HG02970 (cell line): ENCODE data around the gene CHML.
A peak's percentile ranks its signal among the peaks of the same experiment; 100 is the strongest.

Experiments used
- ATAC-seq: cut with Tn5 transposase; IDR thresholded peaks from one replicate; pipeline ENCODE4 v1.9.1; 2021; ENCODE audit warnings: mild to moderate bottlenecking, moderate library complexity, moderate number of reproducible peaks; ENCODE audit not compliant: unreplicated experiment, low FRiP score

The CHML gene

GRCh38 chr1:241624935-241625334 is 15.2 kb downstream of the CHML start:
- ATAC-seq = no peak

- ATAC-seq = no peak
Measured at GRCh38 chr1:241622669-241623068, 17.5 kb downstream of the CHML start.

- no peak for ATAC-seq
Measured at GRCh38 chr1:241617426-241617825, 22.7 kb downstream of the CHML start.

GRCh38 chr1:241615043-241615974 is 24.9 kb downstream of the CHML start:
- ATAC-seq = no peak

GRCh38 chr1:241614572-241614971 is 25.6 kb downstream of the CHML start:
- no peak for ATAC-seq

GRCh38 chr1:241614144-241614543 is 26.0 kb downstream of the CHML start:
- ATAC-seq = no peak

GRCh38 chr1:241612533-241613477 is 27.4 kb downstream of the CHML start:
- no peak for ATAC-seq

GRCh38 chr1:241611736-241612135 is 28.4 kb downstream of the CHML start:
- no peak for ATAC-seq

GRCh38 chr1:241611063-241611462 is 29.1 kb downstream of the CHML start:
- no peak for ATAC-seq

GRCh38 chr1:241610056-241610815 is 29.9 kb downstream of the CHML start:
- ATAC-seq = no peak

- ATAC-seq = no peak
Measured at GRCh38 chr1:241608379-241609033, 31.7 kb downstream of the CHML start.

- no peak for ATAC-seq
Measured at GRCh38 chr1:241607497-241607896, 32.7 kb downstream of the CHML start.

- ATAC-seq = no peak
Measured at GRCh38 chr1:241606544-241606943, 33.6 kb downstream of the CHML start.

GRCh38 chr1:241605146-241605805 is 34.9 kb downstream of the CHML start:
- ATAC-seq = no peak

GRCh38 chr1:241603731-241604245 is 36.4 kb downstream of the CHML start:
- no peak for ATAC-seq

- peak; percentile 62 for ATAC-seq
Measured at GRCh38 chr1:241600496-241600901, 39.7 kb downstream of the CHML start.

GRCh38 chr1:241598249-241598648 is 41.9 kb downstream of the CHML start:
- ATAC-seq = no peak

- ATAC-seq = no peak
Measured at GRCh38 chr1:241596633-241597032, 43.5 kb downstream of the CHML start.

GRCh38 chr1:241593186-241593585 is 47.0 kb downstream of the CHML start:
- no peak for ATAC-seq
